Endothelial cell of umbilical vein (primary cell): ENCODE measurements around the gene TBC1D8. TPM values are rescaled to one million over a fixed set of nuclear protein-coding genes. Genes with fewer than 3 reads are reported as not detected.

ENCODE experiments used
- BruUV-seq: library from RNA; stranded (reverse); fragments of 400-500 nt; replicated peaks from 2 replicates; lab custom pipeline; 2021; lab: Mats Ljungman, UMichigan
- CTCF ChIA-PET: fragments of 300-600, 350-600 bp; sonication (Branson Sonifier 250); formaldehyde crosslinking; loops from one replicate; lab custom pipeline; 2021; ENCODE audit warnings: antibody characterized with exemption, inconsistent platforms; lab: Charles Lee
- POLR2A ChIA-PET: fragments of 300-600, 350-600 bp; sonication (Branson Sonifier 250); formaldehyde crosslinking; loops from one replicate; lab custom pipeline; 2021; ENCODE audit warnings: antibody characterized with exemption, inconsistent platforms; lab: Charles Lee
- DNase-seq: peaks from one replicate; pipeline ENCODE4 v3.0.0-alpha.2; 2011; ENCODE audit warnings: low read depth, low spot score
- FAIRE-seq: peaks from 2 replicates; lab custom pipeline; 2011; peaks lifted over from hg19 to GRCh38; lab: Jason Lieb, UNC
- H2AFZ ChIP-seq: 2 replicates; pipeline ENCODE4 v1.6.0; 2012; ENCODE audit warnings: low read depth, low read length, control low read depth, inconsistent platforms
- H3K27ac ChIP-seq: 2 replicates; pipeline ENCODE4 v1.5.1; 2011; ENCODE audit warnings: low read depth, mild to moderate bottlenecking, control low read depth, low read length, moderate library complexity; ENCODE audit not compliant: insufficient read depth
- H3K27me3 ChIP-seq, 2 experiments: 2 replicates each; pipeline versions ENCODE4 v1.6.0 to v1.6.1; 2011; ENCODE audit warnings: low read length in 2 of 2, mixed read lengths in 1 of 2; ENCODE audit not compliant: control insufficient read depth in 2 of 2, insufficient read depth in 2 of 2
- H3K36me3 ChIP-seq, 2 experiments: 2 replicates in 1 of 2; 3 replicates in 1 of 2; pipeline ENCODE4 v1.5.1; 2011; ENCODE audit warnings: low read length in 2 of 2, mild to moderate bottlenecking in 1 of 2, moderate library complexity in 1 of 2; ENCODE audit not compliant: control insufficient read depth in 2 of 2, insufficient read depth in 2 of 2; ENCODE audit errors: extremely low read depth in 1 of 2
- H3K4me1 ChIP-seq: 3 replicates; pipeline ENCODE4 v1.5.1; 2011; ENCODE audit warnings: mild to moderate bottlenecking, low read length; ENCODE audit not compliant: control insufficient read depth, insufficient read depth; ENCODE audit errors: extremely low read depth
- H3K4me2 ChIP-seq: 2 replicates; pipeline ENCODE4 v1.6.1; 2011; ENCODE audit warnings: low read length, control low read depth, mixed read lengths; ENCODE audit not compliant: insufficient read depth
- H3K4me3 ChIP-seq, 3 experiments: fragments of 200-600 bp in 1 of 3; sonication (generic), shearing (Covaris generic) in 1 of 3; replicated peaks in 1 of 3; 2 replicates each; pipeline ENCODE4 v1.5.1; 2011 to 2016; ENCODE audit warnings: control low read depth in 3 of 3, low read length in 3 of 3, mild to moderate bottlenecking in 2 of 3, inconsistent platforms in 1 of 3, low read depth in 1 of 3, moderate library complexity in 1 of 3; ENCODE audit not compliant: insufficient read depth in 1 of 3
- H3K79me2 ChIP-seq: 2 replicates; pipeline ENCODE4 v1.6.0; 2012; ENCODE audit warnings: low read length, inconsistent platforms; ENCODE audit not compliant: control insufficient read depth, insufficient read depth
- H3K9ac ChIP-seq: replicated peaks from 2 replicates; pipeline ENCODE3; 2011; ENCODE audit warnings: low read length, control low read depth; ENCODE audit not compliant: insufficient read depth; ENCODE audit errors: extremely low read depth
- H3K9me1 ChIP-seq: replicated peaks from 3 replicates; pipeline ENCODE4 v1.6.0; 2011; ENCODE audit warnings: mild to moderate bottlenecking, low read length; ENCODE audit not compliant: control insufficient read depth, insufficient read depth; ENCODE audit errors: extremely low read depth
- H3K9me3 ChIP-seq: replicated peaks from 2 replicates; pipeline ENCODE4 v1.5.1; 2012; ENCODE audit warnings: low read length, inconsistent platforms; ENCODE audit not compliant: control insufficient read depth, insufficient read depth
- H4K20me1 ChIP-seq: replicated peaks from 2 replicates; pipeline ENCODE3; 2011; ENCODE audit warnings: mild to moderate bottlenecking, low read length; ENCODE audit not compliant: control insufficient read depth, insufficient read depth; ENCODE audit errors: extremely low read depth
- EZH2 ChIP-seq: IDR thresholded peaks from 2 replicates; pipeline ENCODE4 v1.6.1; 2012; ENCODE audit warnings: borderline replicate concordance, low read depth, mild to moderate bottlenecking, moderate library complexity, low read length, inconsistent platforms; ENCODE audit not compliant: severe bottlenecking
- FOS ChIP-seq: IDR thresholded peaks from 2 replicates; pipeline ENCODE4 v1.6.1; 2011; ENCODE audit warnings: mild to moderate bottlenecking, low read length, moderate library complexity, borderline replicate concordance; ENCODE audit not compliant: insufficient read depth
- GATA2 ChIP-seq: IDR thresholded peaks from 2 replicates; pipeline ENCODE4 v1.7.0; 2011; ENCODE audit warnings: low read depth, mild to moderate bottlenecking, moderate library complexity, mixed read lengths, low read length; ENCODE audit not compliant: insufficient read length, insufficient read depth
- JUN ChIP-seq: IDR thresholded peaks from 2 replicates; pipeline ENCODE4 v1.6.1; 2011; ENCODE audit warnings: borderline replicate concordance, low read depth; ENCODE audit not compliant: insufficient read length, insufficient read depth
- MYC ChIP-seq: IDR thresholded peaks from one replicate; pipeline ENCODE4 v1.6.1; 2011; ENCODE audit warnings: mild to moderate bottlenecking, low read depth, low read length
- POLR2A ChIP-seq: IDR thresholded peaks from 2 replicates; pipeline ENCODE4 v1.6.1; 2012; ENCODE audit warnings: low read depth, mild to moderate bottlenecking, control low read depth, low read length
- POLR2AphosphoS5 ChIP-seq: IDR thresholded peaks from 2 replicates; pipeline ENCODE4 v1.6.1; 2012; ENCODE audit warnings: low read depth, mild to moderate bottlenecking, control low read depth, low read length, moderate library complexity; ENCODE audit not compliant: insufficient read depth
- dilution Hi-C: fragments of 300-500 bp; cut with MboI; formaldehyde crosslinking; loops from one replicate; pipeline ENCODE4 v1.15.0; 2019; ENCODE audit warnings: low sequenced_read_pairs; ENCODE audit not compliant: extremely low pct_ligation_motif_present
- intact Hi-C: fragments of 100-400 bp; cut with micrococcal nuclease; formaldehyde crosslinking; loops from one replicate; pipeline ENCODE4 v1.10.0; 2022
- polyA plus RNA-seq, 4 experiments: library from polyadenylated mRNA; depleted of rRNA in 3 of 4; stranded (reverse) in 3 of 4; unstranded in 1 of 4; fragments of >200 nt; gene quantifications; 2 replicates each; pipeline versions ENCODE4 v1.2.1 to v1.2.3, GENCODE V29; 2011 to 2012; ENCODE audit warnings: missing spikeins in 1 of 4
- total RNA-seq: library from RNA; stranded (reverse); gene quantifications from 2 replicates; pipeline ENCODE4 v1.2.3, GENCODE V29; 2021
- TF ChIP-seq, protein P1 (sequence below): IDR thresholded peaks from 2 replicates; pipeline ENCODE4 v1.6.1; 2011; ENCODE audit not compliant: insufficient read depth, insufficient read length
- TF ChIP-seq, protein P2 (sequence below), 2 donors: IDR thresholded peaks; 1 replicate in 1 of 2; 2 replicates in 1 of 2; pipeline ENCODE4 v1.5.1; 2011; ENCODE audit warnings: low read length in 2 of 2, mild to moderate bottlenecking in 2 of 2, moderate library complexity in 2 of 2, control low read depth in 1 of 2, inconsistent platforms in 1 of 2, low read depth in 1 of 2; ENCODE audit not compliant: insufficient read depth in 1 of 2; ENCODE audit errors: extremely low read depth in 1 of 2

Gene TBC1D8
- total and polyA plus RNA-seq, 2 donors (not counting 3 experiments of a cell fraction or from before 2014, with no cell fraction given), result 28.5 to 32.1 TPM

DNA sequence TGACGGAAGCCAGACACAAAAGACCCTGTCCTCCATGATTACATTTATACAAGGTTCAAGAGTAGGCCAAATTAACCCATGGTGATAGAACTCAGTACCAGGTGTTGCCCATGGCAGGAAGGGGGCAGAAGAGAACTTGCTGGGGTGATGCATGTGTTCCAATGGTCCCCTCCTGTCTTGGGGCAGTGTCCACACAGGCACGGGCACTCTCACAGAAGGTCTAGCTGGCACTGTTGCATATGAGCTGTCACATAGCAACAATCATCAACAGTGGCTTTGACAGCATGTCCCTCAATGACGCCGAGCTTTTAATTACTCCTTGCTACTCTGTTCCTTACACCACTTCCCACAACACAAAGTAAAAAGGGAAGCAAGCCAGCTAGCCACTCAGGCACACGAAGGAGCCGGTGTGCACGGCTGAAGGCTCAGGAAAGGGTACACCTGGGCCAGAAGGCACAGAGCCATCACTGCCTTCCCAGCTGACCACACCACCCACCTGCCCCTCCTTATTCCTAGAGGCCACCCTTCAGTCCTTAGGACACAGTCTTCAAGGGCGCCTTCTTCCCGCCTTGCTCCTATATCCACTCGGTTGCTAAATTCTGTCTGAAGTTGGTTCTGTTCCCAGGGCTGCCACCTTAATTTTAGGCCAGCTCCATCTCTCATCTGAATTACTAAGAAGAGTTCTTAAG is 120.2 kb downstream of the TBC1D8 start:
- no peak for TF ChIP-seq GATA2
- TF ChIP-seq FOS, result no peak
- TF ChIP-seq, protein P1, sequence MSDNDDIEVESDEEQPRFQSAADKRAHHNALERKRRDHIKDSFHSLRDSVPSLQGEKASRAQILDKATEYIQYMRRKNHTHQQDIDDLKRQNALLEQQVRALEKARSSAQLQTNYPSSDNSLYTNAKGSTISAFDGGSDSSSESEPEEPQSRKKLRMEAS, result no peak
- TF ChIP-seq EZH2, result no peak
- TF ChIP-seq, protein P2, sequence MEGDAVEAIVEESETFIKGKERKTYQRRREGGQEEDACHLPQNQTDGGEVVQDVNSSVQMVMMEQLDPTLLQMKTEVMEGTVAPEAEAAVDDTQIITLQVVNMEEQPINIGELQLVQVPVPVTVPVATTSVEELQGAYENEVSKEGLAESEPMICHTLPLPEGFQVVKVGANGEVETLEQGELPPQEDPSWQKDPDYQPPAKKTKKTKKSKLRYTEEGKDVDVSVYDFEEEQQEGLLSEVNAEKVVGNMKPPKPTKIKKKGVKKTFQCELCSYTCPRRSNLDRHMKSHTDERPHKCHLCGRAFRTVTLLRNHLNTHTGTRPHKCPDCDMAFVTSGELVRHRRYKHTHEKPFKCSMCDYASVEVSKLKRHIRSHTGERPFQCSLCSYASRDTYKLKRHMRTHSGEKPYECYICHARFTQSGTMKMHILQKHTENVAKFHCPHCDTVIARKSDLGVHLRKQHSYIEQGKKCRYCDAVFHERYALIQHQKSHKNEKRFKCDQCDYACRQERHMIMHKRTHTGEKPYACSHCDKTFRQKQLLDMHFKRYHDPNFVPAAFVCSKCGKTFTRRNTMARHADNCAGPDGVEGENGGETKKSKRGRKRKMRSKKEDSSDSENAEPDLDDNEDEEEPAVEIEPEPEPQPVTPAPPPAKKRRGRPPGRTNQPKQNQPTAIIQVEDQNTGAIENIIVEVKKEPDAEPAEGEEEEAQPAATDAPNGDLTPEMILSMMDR (IDR thresholded peaks at IDR 0.05; ENCODE audit: extremely low read depth in 1 of 2, insufficient read depth in 1 of 2, low read depth in 1 of 2, low read length in 2 of 2), result no peak
- no peak for TF ChIP-seq MYC
- TF ChIP-seq JUN, result no peak
- TF ChIP-seq POLR2A, result no peak
- TF ChIP-seq POLR2AphosphoS5, result no peak

More for the DNA sequence above, 120.2 kb downstream of the TBC1D8 start:
- dilution Hi-C loops, result loop anchor here (25.0 kb wide), 1 partner anchor 181 kb away; no protein-coding TSS in a partner anchor
- H3K4me1 ChIP-seq, result no peaks in the 10 kb centered on the region
- H3K79me2 ChIP-seq, result no peaks in the 10 kb centered on the region
- H3K4me3 ChIP-seq, result no peak overlapping the region
- H3K27ac ChIP-seq, result no peak overlapping the region
- no peaks in the 10 kb centered on the region for H3K27me3 ChIP-seq
- H3K9me1 ChIP-seq, result no peaks in the 10 kb centered on the region
- intact Hi-C loops, result no loop called here
- no TSS peak for BruUV-seq
- no peaks in the 10 kb centered on the region for H4K20me1 ChIP-seq
- H3K9ac ChIP-seq, result no peak overlapping the region
- peaks cover 16 to 26% of the 10 kb centered on the region in 2 experiments for H3K36me3 ChIP-seq
- H3K4me2 ChIP-seq, result no peak overlapping the region
- ChIA-PET POLR2A (no interaction called here), CTCF (interaction anchor here (1.8 to 3.5 kb wide), 5 partner anchors 18 to 187 kb away, joined by 7 to 15 read pairs (median 10); no protein-coding TSS in a partner anchor)
- DNase-seq, result no peak
- FAIRE-seq, result no peak
- H3K9me3 ChIP-seq, result no peaks in the 10 kb centered on the region
- H2AFZ ChIP-seq, result no peak overlapping the region
